ENCODE results near the gene ATP2B1.

GRCh38 chr12:89742337-89743022 is 33.8 kb upstream of the ATP2B1 start:
- TF ChIP-seq CTCF (IDR thresholded peaks at IDR 0.05; ENCODE audit: low read depth, low read length, poor library complexity, severe bottlenecking), result no peak
- no peak for TF ChIP-seq EZH2phosphoT487 (IDR thresholded peaks at IDR 0.05; ENCODE audit: borderline replicate concordance, low read length)
